Hepatocyte (in vitro differentiated cells): ENCODE results near the gene TRIM56.

Experiments used
- CTCF ChIP-seq: fragments of 200-600 bp; sonication (generic); IDR thresholded peaks from 2 replicates; pipeline ENCODE4 v1.5.1; 2016; ENCODE audit warnings: antibody characterized with exemption, mild to moderate bottlenecking; ENCODE audit not compliant: poor library complexity
- EZH2phosphoT487 ChIP-seq: fragments of 200-600 bp; sonication (generic); IDR thresholded peaks from one replicate; pipeline ENCODE4 v1.6.1; 2018; ENCODE audit warnings: antibody characterized with exemption, mild to moderate bottlenecking, low read depth, moderate library complexity; ENCODE audit not compliant: unreplicated experiment, severe bottlenecking

GRCh38 chr7:101129603-101130117 lies 44.4 kb downstream of the TRIM56 start:
- TF ChIP-seq CTCF = no peak
- no peak for TF ChIP-seq EZH2phosphoT487
